Activated naive CD4-positive, alpha-beta T cell treated with anti-CD3 and anti-CD28 coated beads for 36 hours (primary cell): ENCODE data around the gene CD46. TPM values are rescaled to one million over a fixed set of nuclear protein-coding genes. Genes with fewer than 3 reads are reported as not detected.
A peak's percentile ranks its signal among the peaks of the same experiment; 100 is the strongest.
"Not testable (repeated sequence)": the region's sequence is repeated elsewhere in the genome, so short reads cannot be mapped to it uniquely, and the experiment has no call there.

Experiments
- CTCF ChIA-PET: fragments of 350-600 bp; sonication (Branson Sonifier 250); formaldehyde crosslinking; loops from one replicate; lab custom pipeline; 2021; ENCODE audit warnings: antibody characterized with exemption; lab: Charles Lee
- DNase-seq: peaks from one replicate; pipeline ENCODE4 v3.0.0-alpha.2; 2020
- H3K27ac Mint-ChIP-seq: one replicate; pipeline ENCODE4 v1.8.0; 2021; ENCODE audit warnings: mild to moderate bottlenecking, mixed read lengths
- H3K27me3 Mint-ChIP-seq: one replicate; pipeline ENCODE4 v1.8.0; 2021; ENCODE audit warnings: low read depth, mixed read lengths
- H3K36me3 Mint-ChIP-seq: one replicate; pipeline ENCODE4 v1.8.0; 2021; ENCODE audit warnings: low read depth, mixed read lengths
- H3K4me1 Mint-ChIP-seq: one replicate; pipeline ENCODE4 v1.8.0; 2021; ENCODE audit warnings: low read depth, mixed read lengths
- H3K4me3 Mint-ChIP-seq: one replicate; pipeline ENCODE4 v1.8.0; 2021; ENCODE audit warnings: mild to moderate bottlenecking, moderate library complexity, mixed read lengths
- H3K9me3 Mint-ChIP-seq: one replicate; pipeline ENCODE4 v1.8.0; 2021; ENCODE audit warnings: mixed read lengths
- intact Hi-C: fragments of 100-400 bp; cut with micrococcal nuclease; formaldehyde crosslinking; loops from one replicate; pipeline ENCODE4 v1.15.1; 2023
- total RNA-seq, 2 experiments: library from RNA; stranded (reverse); gene quantifications; one replicate each; pipeline ENCODE4 v1.2.3, GENCODE V29; 2021

CD46 gene
- total RNA-seq, 2 experiments from 2014 or later = 91.0 to 93.4 TPM

DNA sequence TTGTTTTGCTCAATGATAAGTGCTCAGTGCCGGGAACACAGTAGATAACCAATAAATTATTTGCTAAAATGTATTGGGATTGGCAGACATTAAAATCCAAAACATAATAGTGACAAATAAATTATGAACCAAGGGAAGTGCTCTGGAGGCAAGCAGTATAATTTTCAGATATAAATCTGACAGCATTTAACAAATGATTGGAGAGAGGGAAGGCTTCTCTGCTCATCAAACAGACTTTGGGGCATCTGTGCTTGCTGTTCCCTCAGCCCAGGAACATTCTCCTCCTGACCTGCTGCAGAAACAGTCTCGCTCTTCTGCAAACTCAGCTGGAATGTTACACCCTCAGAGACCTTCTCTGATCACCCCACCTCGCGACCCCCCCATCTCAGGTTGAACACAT, 2.2 kb downstream of the CD46 start:
- Mint-ChIP-seq H3K27ac (no peak overlapping the region), H3K27me3 (no peaks in the 10 kb centered on the region), H3K4me3 (peak overlapping the region; percentile 20), H3K4me1 (peaks cover 63% of the 10 kb centered on the region), H3K9me3 (no peaks in the 10 kb centered on the region), H3K36me3 (peaks cover 31% of the 10 kb centered on the region)
- CTCF ChIA-PET = interaction anchor here (0.7 kb wide), 1 partner anchor 44 kb away, joined by 4 read pairs; no protein-coding TSS in a partner anchor
- intact Hi-C loops = loop anchor here (5.0 to 10.0 kb wide), 3 partner anchors 257 to 1179 kb away; partner anchors contain the start of genes CD55 and CR1
- no peak for DNase-seq

DNA sequence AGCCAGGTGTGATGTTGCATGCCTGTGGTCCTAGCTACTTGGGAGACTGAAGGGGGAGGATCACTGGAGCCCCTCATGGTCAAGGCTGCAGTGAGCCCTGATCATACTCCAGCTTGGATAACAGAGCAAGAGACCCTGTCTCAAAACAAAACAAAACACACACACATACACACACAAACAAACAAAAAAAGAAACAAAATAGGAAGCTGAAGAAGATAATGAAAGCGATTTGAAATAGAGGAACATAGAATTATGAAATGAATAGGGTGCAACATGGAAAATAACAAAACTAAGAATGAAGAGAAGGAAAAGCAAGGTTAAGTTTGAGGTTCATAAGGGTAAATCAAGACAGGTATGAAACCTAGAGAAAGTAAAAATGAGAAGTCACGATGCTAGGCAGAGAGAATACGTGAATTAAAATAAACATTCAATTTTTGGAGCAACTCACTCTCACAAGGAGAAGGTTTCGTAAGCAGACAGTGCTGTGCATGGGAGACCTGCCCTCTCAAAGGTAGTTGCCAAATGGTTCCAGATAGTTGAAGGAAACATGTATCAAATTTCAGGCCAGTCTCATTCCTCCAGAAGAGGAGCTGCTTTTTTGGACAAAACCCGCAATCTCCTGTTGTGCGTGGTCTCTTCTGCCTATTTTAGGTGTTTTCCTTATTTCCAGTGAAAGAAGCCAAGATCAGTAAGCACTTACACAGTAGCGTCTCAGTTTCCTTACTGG, 3.3 kb downstream of the CD46 start:
- H3K4me1 Mint-ChIP-seq = peaks cover 54% of the 10 kb centered on the region
- peaks cover 35% of the 10 kb centered on the region for H3K36me3 Mint-ChIP-seq
- intact Hi-C loops = loop anchor here (5.0 to 10.0 kb wide), 3 partner anchors 258 to 1180 kb away; partner anchors contain the start of genes CD55 and CR1
- no peak overlapping the region for H3K4me3 Mint-ChIP-seq
- no peak for DNase-seq
- H3K27me3 Mint-ChIP-seq = no peaks in the 10 kb centered on the region
- no peaks in the 10 kb centered on the region for H3K9me3 Mint-ChIP-seq
- no peak overlapping the region for H3K27ac Mint-ChIP-seq
- CTCF ChIA-PET = interaction anchor here (0.7 to 1.2 kb wide), 2 partner anchors 42 kb away, joined by 3 to 8 read pairs; no protein-coding TSS in a partner anchor

DNA sequence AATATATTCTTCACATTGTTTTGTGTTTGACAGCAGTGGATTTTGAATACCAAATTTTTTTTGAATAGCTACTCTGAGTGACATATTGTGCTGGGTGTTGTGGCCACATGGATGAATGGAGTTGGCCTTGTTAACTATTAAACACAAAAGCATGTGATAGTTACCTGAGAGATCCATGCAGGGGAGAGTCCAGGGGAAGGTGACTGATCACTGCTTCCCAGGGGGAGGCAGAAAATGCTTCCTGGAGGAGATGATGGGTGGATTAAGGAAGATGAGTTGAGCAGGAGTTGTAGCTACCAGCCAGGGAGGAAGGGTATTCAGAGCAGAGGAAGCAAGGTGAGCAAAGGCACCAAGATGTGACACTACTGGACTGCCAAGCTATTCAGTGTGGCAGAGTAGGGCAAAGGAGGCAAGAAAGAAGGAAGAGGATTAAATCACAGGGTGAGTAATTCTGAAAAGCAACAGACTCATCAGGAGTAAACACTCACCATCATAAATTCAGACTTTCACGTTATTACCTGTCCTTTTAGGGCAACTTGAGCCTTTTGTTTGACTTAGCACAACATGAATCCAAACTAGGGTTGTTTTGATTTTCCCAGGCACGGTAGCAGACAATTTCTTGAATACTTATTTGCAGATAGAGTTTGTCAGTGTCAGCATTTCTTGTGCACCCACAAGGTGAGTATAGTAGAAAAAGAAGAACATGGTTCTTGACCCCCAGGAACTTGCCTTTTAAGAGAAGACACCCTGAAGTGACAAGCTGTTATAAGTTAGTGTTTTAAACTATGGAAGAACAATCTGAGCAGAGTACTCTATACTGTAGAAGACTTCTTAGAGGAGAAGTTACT, 4.2 kb downstream of the CD46 start:
- no peaks in the 10 kb centered on the region for H3K27me3 Mint-ChIP-seq
- H3K9me3 Mint-ChIP-seq = no peaks in the 10 kb centered on the region
- H3K27ac Mint-ChIP-seq = peak overlapping the region; percentile 53
- intact Hi-C loops = loop anchor here (10.0 kb wide), 2 partner anchors 431 to 1181 kb away; partner anchors contain the start of gene CD55
- CTCF ChIA-PET = interaction anchor here (0.6 to 1.2 kb wide), 2 partner anchors 9 to 41 kb away, joined by 4 to 8 read pairs; no protein-coding TSS in a partner anchor
- H3K4me3 Mint-ChIP-seq = no peak overlapping the region
- DNase-seq = peak; percentile 17
- peaks cover 37% of the 10 kb centered on the region for H3K36me3 Mint-ChIP-seq
- H3K4me1 Mint-ChIP-seq = peaks cover 46% of the 10 kb centered on the region

DNA sequence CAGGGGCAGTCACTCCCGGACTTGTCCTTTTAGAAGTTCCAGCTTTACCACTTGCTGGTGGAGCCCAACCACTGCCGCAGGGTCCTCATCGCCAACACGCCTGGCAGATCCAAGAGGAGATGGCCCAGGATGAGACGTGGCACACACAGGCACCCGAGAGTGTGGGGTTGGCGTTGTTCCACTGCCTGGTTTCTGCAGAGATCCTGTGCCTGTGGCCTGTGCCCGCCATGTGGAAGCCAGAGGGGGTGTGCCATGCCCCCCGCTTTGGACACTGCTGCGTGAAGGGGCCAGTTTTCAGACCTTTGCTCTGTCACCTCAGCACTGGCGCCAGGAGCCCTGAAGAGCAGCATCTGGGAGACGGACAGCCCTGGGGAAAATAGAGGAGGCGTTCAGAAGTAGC, 10.8 kb downstream of the CD46 start:
- H3K9me3 Mint-ChIP-seq = no peaks in the 10 kb centered on the region
- no peak for DNase-seq
- intact Hi-C loops = no loop called here
- no peaks in the 10 kb centered on the region for H3K27me3 Mint-ChIP-seq
- CTCF ChIA-PET = no interaction called here
- H3K36me3 Mint-ChIP-seq = peaks cover 60% of the 10 kb centered on the region
- peaks cover 9% of the 10 kb centered on the region for H3K4me1 Mint-ChIP-seq
- H3K27ac Mint-ChIP-seq = no peak overlapping the region
- H3K4me3 Mint-ChIP-seq = no peak overlapping the region

DNA sequence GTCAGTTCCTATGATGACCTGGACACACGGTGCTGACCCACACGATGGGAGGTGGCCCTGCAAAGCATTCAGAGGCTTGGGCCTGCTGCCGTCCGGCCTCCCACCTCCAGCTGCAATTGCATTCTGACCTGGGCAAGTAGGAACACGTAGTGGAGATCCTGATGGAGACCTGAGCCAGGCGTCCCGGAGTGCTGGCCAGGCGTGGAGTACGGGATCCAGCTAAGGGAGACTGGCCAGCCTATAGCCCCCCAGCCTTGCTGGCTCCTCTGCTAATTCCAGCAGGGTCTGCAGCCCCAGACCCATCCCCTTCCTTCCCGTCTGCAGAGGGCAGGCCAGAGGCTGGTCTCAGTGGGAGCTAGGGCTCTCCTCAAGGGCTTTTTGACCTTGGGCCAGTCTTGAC, 11.2 kb downstream of the CD46 start:
- Mint-ChIP-seq H3K27ac (no peak overlapping the region), H3K4me1 (peaks cover 5% of the 10 kb centered on the region), H3K4me3 (no peak overlapping the region), H3K36me3 (peaks cover 58% of the 10 kb centered on the region), H3K27me3 (no peaks in the 10 kb centered on the region), H3K9me3 (no peaks in the 10 kb centered on the region)
- DNase-seq = no peak
- CTCF ChIA-PET = no interaction called here
- intact Hi-C loops = no loop called here

DNA sequence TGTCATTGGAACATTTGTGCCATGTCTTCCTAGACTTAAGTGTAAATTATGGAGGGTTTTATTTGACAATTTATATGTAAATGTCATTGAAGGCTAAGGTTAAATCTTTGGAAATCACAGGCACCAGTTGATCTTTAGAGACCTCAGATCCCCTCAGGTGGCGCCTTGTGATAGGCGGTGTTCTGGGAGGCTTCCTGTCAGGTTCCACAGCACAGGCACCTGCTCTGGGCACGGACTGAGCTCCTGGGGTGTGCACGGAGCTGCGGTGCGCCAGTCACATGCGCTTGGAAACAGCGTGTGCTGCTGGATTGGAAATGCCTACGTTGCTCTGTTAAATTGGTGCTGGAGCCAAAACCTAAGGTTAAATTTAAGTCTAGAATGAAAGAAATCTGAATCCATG, 12.1 kb downstream of the CD46 start:
- CTCF ChIA-PET = interaction anchor here (0.7 kb wide), 1 partner anchor 153 kb away, joined by 4 read pairs; no protein-coding TSS in a partner anchor
- Mint-ChIP-seq H3K27ac (no peak overlapping the region), H3K4me1 (peaks cover 2% of the 10 kb centered on the region), H3K27me3 (no peaks in the 10 kb centered on the region), H3K36me3 (peaks cover 58% of the 10 kb centered on the region), H3K4me3 (no peak overlapping the region), H3K9me3 (no peaks in the 10 kb centered on the region)
- intact Hi-C loops = no loop called here
- no peak for DNase-seq

DNA sequence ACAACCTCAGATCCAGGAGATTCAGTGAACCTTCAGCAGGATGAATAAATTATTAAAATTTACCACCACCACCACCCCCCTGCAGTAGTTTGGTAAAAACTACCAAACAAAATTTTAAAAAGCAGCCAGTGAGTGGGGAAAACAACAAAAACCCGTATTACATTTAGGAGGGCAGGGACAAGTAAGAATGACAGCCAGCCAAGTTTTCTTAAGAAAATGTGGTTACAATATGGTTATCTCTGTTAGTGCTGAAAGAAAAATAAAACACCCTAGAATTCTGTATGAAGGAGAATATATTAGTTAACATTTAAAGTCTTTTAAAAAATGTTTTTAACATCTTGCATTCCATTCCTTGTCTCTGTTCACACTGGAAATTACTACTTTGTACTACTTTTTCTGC, 14.7 kb downstream of the CD46 start:
- H3K36me3 Mint-ChIP-seq = peaks cover 71% of the 10 kb centered on the region
- no peak overlapping the region for H3K27ac Mint-ChIP-seq
- no peak for DNase-seq
- intact Hi-C loops = no loop called here
- no peaks in the 10 kb centered on the region for H3K27me3 Mint-ChIP-seq
- peaks cover 6% of the 10 kb centered on the region for H3K9me3 Mint-ChIP-seq
- CTCF ChIA-PET = no interaction called here
- H3K4me1 Mint-ChIP-seq = peaks cover 4% of the 10 kb centered on the region
- H3K4me3 Mint-ChIP-seq = no peak overlapping the region

DNA sequence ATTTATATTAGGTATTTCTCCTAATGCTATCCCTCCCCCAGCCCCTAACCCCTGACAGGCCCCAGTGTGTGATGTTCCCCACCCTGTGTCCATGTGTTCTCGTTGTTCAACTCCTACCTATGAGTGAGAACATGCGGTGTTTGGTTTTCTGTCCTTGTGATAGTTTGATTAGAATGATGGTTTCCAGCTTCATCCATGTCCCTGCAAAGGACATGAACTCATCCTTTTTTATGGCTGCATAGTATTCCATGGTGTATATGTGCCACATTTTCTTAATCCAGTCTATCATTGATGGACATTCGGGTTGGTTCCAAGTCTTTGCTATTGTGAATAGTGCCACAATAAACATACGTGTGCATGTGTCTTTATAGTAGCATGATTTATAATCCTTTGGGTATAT, 18.7 kb downstream of the CD46 start:
- H3K27me3 Mint-ChIP-seq, H3K27ac Mint-ChIP-seq, CTCF ChIA-PET, H3K4me3 Mint-ChIP-seq, DNase-seq, intact Hi-C loops: not testable (repeated sequence)
- H3K4me1 Mint-ChIP-seq = peaks cover 15% of the 10 kb centered on the region
- peaks cover 75% of the 10 kb centered on the region for H3K36me3 Mint-ChIP-seq
- H3K9me3 Mint-ChIP-seq = peaks cover 16% of the 10 kb centered on the region

DNA sequence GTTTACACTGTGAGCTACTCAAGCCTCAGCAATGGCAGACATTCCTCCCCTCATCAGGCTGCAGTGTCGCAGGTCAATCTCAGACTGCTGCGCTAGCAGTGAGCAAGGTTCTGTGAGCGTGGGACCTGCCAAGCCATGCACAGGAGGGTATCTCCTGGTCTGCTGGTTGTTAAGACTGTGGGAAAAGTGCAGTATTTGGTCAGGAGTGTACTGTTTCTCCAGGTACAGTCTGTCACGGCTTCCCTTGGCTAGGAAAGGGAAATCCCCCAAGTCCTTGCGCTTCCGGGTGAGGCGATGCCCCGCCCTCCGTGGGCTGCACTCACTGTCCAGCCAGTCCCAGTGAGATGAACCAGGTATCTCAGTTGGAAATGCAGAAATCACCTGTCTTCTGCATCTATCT, 24.2 kb downstream of the CD46 start:
- DNase-seq, H3K27ac Mint-ChIP-seq, H3K27me3 Mint-ChIP-seq, intact Hi-C loops, H3K4me3 Mint-ChIP-seq: not testable (repeated sequence)
- peaks cover 20% of the 10 kb centered on the region for H3K4me1 Mint-ChIP-seq
- H3K36me3 Mint-ChIP-seq = peaks cover 70% of the 10 kb centered on the region
- CTCF ChIA-PET = interaction anchor here (0.6 to 1.9 kb wide), 3 partner anchors 20 to 1657 kb away, joined by 3 to 10 read pairs (median 3); no protein-coding TSS in a partner anchor
- peaks cover 17% of the 10 kb centered on the region for H3K9me3 Mint-ChIP-seq

DNA sequence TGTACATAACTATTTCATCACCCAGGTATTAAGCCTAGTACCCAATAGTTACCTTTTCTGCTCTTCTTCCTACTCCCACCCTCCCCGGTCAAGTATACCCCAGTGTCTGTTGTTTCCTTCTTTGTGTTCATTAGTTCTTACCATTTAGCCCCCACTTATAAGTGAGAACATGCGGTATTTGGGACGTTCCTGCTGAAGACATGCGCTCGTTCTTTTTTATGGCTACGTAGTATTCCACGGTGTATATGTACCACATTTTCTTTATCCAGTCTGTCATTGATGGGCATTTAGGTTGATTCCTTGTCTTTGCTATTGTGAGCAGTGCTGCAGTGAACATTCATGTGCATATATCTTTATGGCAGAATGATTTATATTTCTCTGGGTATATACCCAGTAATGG, 25.6 kb downstream of the CD46 start:
- H3K27ac Mint-ChIP-seq, H3K27me3 Mint-ChIP-seq, H3K9me3 Mint-ChIP-seq, DNase-seq, H3K4me3 Mint-ChIP-seq, intact Hi-C loops: not testable (repeated sequence)
- H3K4me1 Mint-ChIP-seq = peaks cover 15% of the 10 kb centered on the region
- H3K36me3 Mint-ChIP-seq = peaks cover 56% of the 10 kb centered on the region
- CTCF ChIA-PET = interaction anchor here (1.4 kb wide), 1 partner anchor 20 kb away, joined by 5 read pairs; no protein-coding TSS in a partner anchor

DNA sequence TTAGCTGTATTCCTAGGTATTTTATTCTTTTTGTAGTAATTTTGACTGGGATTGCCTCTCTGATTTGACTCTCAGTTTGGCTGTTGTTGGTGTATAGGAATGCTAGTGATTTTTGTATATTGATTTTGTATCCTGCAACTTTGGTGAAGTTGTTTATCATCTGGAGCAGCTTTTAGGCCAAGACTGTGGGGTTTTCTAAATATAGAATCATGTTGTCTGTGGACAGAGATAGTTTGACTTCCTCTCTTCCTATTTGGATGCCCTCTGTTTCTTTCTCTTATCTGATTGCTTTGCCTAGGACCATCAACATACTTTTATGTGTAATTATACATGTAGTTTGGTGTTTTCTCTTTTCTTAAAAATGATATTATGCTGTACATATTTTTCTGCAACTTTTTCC, 27.2 kb downstream of the CD46 start:
- CTCF ChIA-PET = interaction anchor here (1.4 kb wide), 1 partner anchor 19 kb away, joined by 5 read pairs; no protein-coding TSS in a partner anchor
- intact Hi-C loops = no loop called here
- no peak for DNase-seq
- Mint-ChIP-seq H3K4me1 (peaks cover 10% of the 10 kb centered on the region), H3K27ac (no peak overlapping the region), H3K4me3 (no peak overlapping the region), H3K27me3 (no peaks in the 10 kb centered on the region), H3K36me3 (peaks cover 45% of the 10 kb centered on the region), H3K9me3 (peaks cover 3% of the 10 kb centered on the region)

DNA sequence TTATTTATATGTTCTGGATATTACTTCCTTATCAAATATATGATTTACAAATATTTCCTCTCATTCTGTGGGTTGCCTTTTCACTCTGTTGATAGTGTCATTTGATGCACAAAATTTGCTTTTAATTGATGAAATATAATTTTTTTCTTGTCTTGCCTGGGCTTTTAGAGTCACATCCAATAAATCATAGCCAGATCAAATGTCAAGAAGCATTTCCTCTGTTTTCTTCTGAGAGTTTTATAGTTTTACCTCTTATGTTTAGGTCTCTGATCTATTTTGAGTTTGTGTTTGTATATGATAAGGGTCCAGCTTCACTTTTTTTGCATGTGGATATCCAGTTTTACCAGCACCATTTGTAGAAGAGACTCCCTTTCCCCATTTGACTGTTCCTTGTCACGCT, 29.5 kb downstream of the CD46 start:
- intact Hi-C loops = no loop called here
- no peak overlapping the region for H3K4me3 Mint-ChIP-seq
- H3K27ac Mint-ChIP-seq = no peak overlapping the region
- H3K4me1 Mint-ChIP-seq = peaks cover 9% of the 10 kb centered on the region
- peaks cover 3% of the 10 kb centered on the region for H3K9me3 Mint-ChIP-seq
- CTCF ChIA-PET = no interaction called here
- no peak for DNase-seq
- no peaks in the 10 kb centered on the region for H3K27me3 Mint-ChIP-seq
- peaks cover 31% of the 10 kb centered on the region for H3K36me3 Mint-ChIP-seq
